HCT116 (cell line): ENCODE results near the gene CYB561D1. TPM values are rescaled to one million over a fixed set of nuclear protein-coding genes. Genes with fewer than 3 reads are reported as not detected.

Source experiments
- ATAC-seq: fragments of 200-7000 bp; cut with Tn5 transposase; 2 replicates; pipeline ENCODE4 v1.9.1; 2020; ENCODE audit warnings: mild to moderate bottlenecking, moderate library complexity
- BruUV-seq: library from RNA; stranded (reverse); fragments of 400-500 nt; replicated peaks from 2 replicates; lab custom pipeline; 2021; lab: Mats Ljungman, UMichigan
- CTCF ChIA-PET: fragments of 300-600 bp; sonication (Branson Sonifier 250); formaldehyde crosslinking; loops from one replicate; lab custom pipeline; 2021; ENCODE audit warnings: antibody characterized with exemption; lab: Charles Lee
- POLR2A ChIA-PET: fragments of 300-600, 350-600 bp; sonication (Branson Sonifier 250); formaldehyde crosslinking; loops from one replicate; lab custom pipeline; 2021; ENCODE audit warnings: antibody characterized with exemption; lab: Charles Lee
- RAD21 ChIA-PET, 2 experiments: fragments of 300-600 bp; sonication (Branson Sonifier 250); formaldehyde crosslinking; loops; one replicate each; lab custom pipeline; 2023; ENCODE audit warnings: low total read pairs in 2 of 2; ENCODE audit not compliant: uncharacterized antibody in 2 of 2, unreplicated experiment in 2 of 2, low non-redundant PET in 1 of 2; lab: Charles Lee
- DNase-seq: peaks from one replicate; pipeline ENCODE4 v3.0.0-alpha.2; 2010; ENCODE audit warnings: low read depth, low spot score
- H2AFZ ChIP-seq: fragments of 200-600 bp; shearing (Covaris generic), sonication (generic); 2 replicates; pipeline ENCODE4 v1.6.1; 2017; ENCODE audit warnings: low read depth, mixed run types, mixed read lengths, antibody characterized with exemption, low read length; ENCODE audit not compliant: poor library complexity, severe bottlenecking
- H3K27ac ChIP-seq: 2 replicates; pipeline ENCODE4 v1.5.1; 2012; ENCODE audit warnings: low read depth, low read length
- H3K27me3 ChIP-seq: fragments of 200-600 bp; sonication (generic); 2 replicates; pipeline ENCODE4 v1.6.1; 2016; ENCODE audit warnings: mixed run types, low read length, mixed read lengths; ENCODE audit not compliant: insufficient read depth
- H3K36me3 ChIP-seq, 2 experiments: fragments of 200-500 bp in 1 of 2; fragments of 200-600 bp in 1 of 2; sonication (Bioruptor generic) in 1 of 2; sonication (generic) in 1 of 2; 2 replicates each; pipeline versions ENCODE4 v1.5.1 to v1.6.1; 2014 to 2016; ENCODE audit warnings: low read length in 2 of 2, inconsistent platforms in 1 of 2, mixed read lengths in 1 of 2, mixed run types in 1 of 2; ENCODE audit not compliant: insufficient read depth in 2 of 2, control insufficient read depth in 1 of 2
- H3K4me1 ChIP-seq, 2 experiments: fragments of 200-600 bp in 1 of 2; sonication (generic) in 1 of 2; 2 replicates each; pipeline versions ENCODE4 v1.5.1 to v1.6.1; 2012 to 2017; ENCODE audit warnings: low read length in 2 of 2, inconsistent platforms in 1 of 2, mild to moderate bottlenecking in 1 of 2, mixed read lengths in 1 of 2, mixed run types in 1 of 2, moderate library complexity in 1 of 2; ENCODE audit not compliant: insufficient read depth in 2 of 2, control insufficient read depth in 1 of 2
- H3K4me2 ChIP-seq: fragments of 200-600 bp; sonication (generic); 2 replicates; pipeline ENCODE4 v1.6.1; 2017; ENCODE audit warnings: mixed run types, low read length, mixed read lengths
- H3K4me3 ChIP-seq, 2 experiments: fragments of 200-600 bp in 1 of 2; sonication (generic) in 1 of 2; replicated peaks in 1 of 2; 2 replicates each; pipeline ENCODE4 v1.5.1; 2011 to 2016; ENCODE audit warnings: low read length in 2 of 2, control low read depth in 1 of 2, low read depth in 1 of 2, mild to moderate bottlenecking in 1 of 2, mixed read lengths in 1 of 2, mixed run types in 1 of 2
- H3K79me2 ChIP-seq: fragments of 200-600 bp; sonication (generic); 2 replicates; pipeline ENCODE4 v1.6.1; 2017; ENCODE audit warnings: mild to moderate bottlenecking, mixed run types, low read length, moderate library complexity, mixed read lengths; ENCODE audit not compliant: insufficient read depth
- H3K9ac ChIP-seq: fragments of 200-600 bp; sonication (generic); 2 replicates; pipeline ENCODE4 v1.6.1; 2016; ENCODE audit warnings: low read length, mixed read lengths
- H3K9me2 ChIP-seq: fragments of 200-600 bp; sonication (generic), shearing (Covaris generic); 2 replicates; pipeline ENCODE4 v1.6.1; 2017; ENCODE audit warnings: mixed run types, mild to moderate bottlenecking, moderate library complexity; ENCODE audit not compliant: insufficient read depth
- H3K9me3 ChIP-seq, 2 experiments: fragments of 200-500 bp in 1 of 2; fragments of 200-600 bp in 1 of 2; sonication (Bioruptor generic) in 1 of 2; sonication (generic) in 1 of 2; 2 replicates each; pipeline ENCODE4 v1.6.1; 2014 to 2017; ENCODE audit warnings: low read length in 2 of 2, mixed read lengths in 2 of 2, inconsistent platforms in 1 of 2, low read depth in 1 of 2, mild to moderate bottlenecking in 1 of 2, mixed run types in 1 of 2, moderate library complexity in 1 of 2; ENCODE audit not compliant: control insufficient read depth in 1 of 2, insufficient read depth in 1 of 2
- H4K20me1 ChIP-seq: fragments of 200-600 bp; sonication (generic), shearing (Covaris generic); 2 replicates; pipeline ENCODE4 v1.6.1; 2017; ENCODE audit warnings: mixed run types, mild to moderate bottlenecking, moderate library complexity; ENCODE audit not compliant: insufficient read depth
- ATF3 ChIP-seq: IDR thresholded peaks from 2 replicates; pipeline ENCODE4 v1.6.1; 2012
- CBX3 ChIP-seq: IDR thresholded peaks from 2 replicates; pipeline ENCODE4 v1.6.1; 2012; ENCODE audit warnings: low read depth
- CEBPB ChIP-seq: IDR thresholded peaks from 2 replicates; pipeline ENCODE4 v1.6.1; 2012; ENCODE audit warnings: low read depth
- CTCF ChIP-seq, 3 experiments: fragments of 200-600 bp in 1 of 3; sonication (generic) in 1 of 3; IDR thresholded peaks in 2 of 3; conservative IDR thresholded peaks in 1 of 3; 2 replicates each; pipeline ENCODE4 v1.5.1; 2012 to 2017; ENCODE audit warnings: low read depth in 2 of 3, low read length in 2 of 3, antibody characterized with exemption in 1 of 3, borderline replicate concordance in 1 of 3, control low read depth in 1 of 3, mild to moderate bottlenecking in 1 of 3, mixed read lengths in 1 of 3, mixed run types in 1 of 3, moderate library complexity in 1 of 3; ENCODE audit not compliant: insufficient read depth in 1 of 3
- EGR1 ChIP-seq: IDR thresholded peaks from 2 replicates; pipeline ENCODE4 v1.6.1; 2012; ENCODE audit warnings: low read depth
- ELF1 ChIP-seq: IDR thresholded peaks from 2 replicates; pipeline ENCODE4 v1.6.1; 2012; ENCODE audit warnings: low read depth, borderline replicate concordance
- EZH2 ChIP-seq: fragments of 200-600 bp; sonication (generic); IDR thresholded peaks from 2 replicates; pipeline ENCODE4 v1.6.1; 2017; ENCODE audit warnings: antibody characterized with exemption, mixed run types
- FOSL1 ChIP-seq: IDR thresholded peaks from 2 replicates; pipeline ENCODE4 v1.6.1; 2012; ENCODE audit warnings: low read depth
- POLR2A ChIP-seq: IDR thresholded peaks from 2 replicates; pipeline ENCODE4 v1.7.0; 2011; ENCODE audit warnings: borderline replicate concordance; ENCODE audit not compliant: insufficient read depth, insufficient read length; ENCODE audit errors: extremely low read depth
- POLR2AphosphoS5 ChIP-seq: IDR thresholded peaks from 2 replicates; pipeline ENCODE4 v1.6.1; 2011; ENCODE audit warnings: mild to moderate bottlenecking, low read depth, low read length, moderate library complexity
- REST ChIP-seq: IDR thresholded peaks from 2 replicates; pipeline ENCODE4 v1.6.1; 2012; ENCODE audit warnings: low read depth
- SIN3A ChIP-seq: IDR thresholded peaks from 2 replicates; pipeline ENCODE4 v1.6.1; 2012; ENCODE audit warnings: low read depth
- SP1 ChIP-seq: IDR thresholded peaks from 2 replicates; pipeline ENCODE4 v1.6.1; 2012; ENCODE audit warnings: low read depth
- SRF ChIP-seq: IDR thresholded peaks from 2 replicates; pipeline ENCODE4 v1.6.1; 2012; ENCODE audit warnings: low read depth
- TCF7L2 ChIP-seq: IDR thresholded peaks from 2 replicates; pipeline ENCODE4 v1.7.0; 2011; ENCODE audit warnings: borderline replicate concordance, inconsistent platforms; ENCODE audit not compliant: insufficient read depth, insufficient read length; ENCODE audit errors: extremely low read depth
- YY1 ChIP-seq: IDR thresholded peaks from 2 replicates; pipeline ENCODE4 v1.6.1; 2011; ENCODE audit warnings: low read length, low read depth, moderate library complexity, mild to moderate bottlenecking; ENCODE audit not compliant: insufficient replicate concordance; ENCODE audit errors: extremely low read depth
- ZNF274 ChIP-seq: fragments of 200-500 bp; sonication (Bioruptor generic); IDR thresholded peaks from 2 replicates; pipeline ENCODE4 v1.6.1; 2014; ENCODE audit warnings: mild to moderate bottlenecking, low read depth, low read length, inconsistent platforms
- intact Hi-C: fragments of 100-400 bp; cut with micrococcal nuclease; formaldehyde crosslinking; loops from 2 replicates; pipeline ENCODE4 v1.10.0; 2022
- total RNA-seq: library from RNA; stranded (reverse); gene quantifications from one replicate; pipeline ENCODE4 v1.2.1, GENCODE V29; 2021; ENCODE audit not compliant: unreplicated experiment
- TF ChIP-seq, protein P1 (sequence below): IDR thresholded peaks from 2 replicates; pipeline ENCODE4 v1.6.1; 2011; ENCODE audit warnings: mild to moderate bottlenecking, low read length, moderate library complexity; ENCODE audit not compliant: insufficient replicate concordance; ENCODE audit errors: extremely low read depth
- TF ChIP-seq, protein P2 (sequence below): IDR thresholded peaks from 2 replicates; pipeline ENCODE4 v1.6.1; 2012

Gene CYB561D1
- total RNA-seq, 1 experiment from 2014 or later: 5.9 TPM

DNA sequence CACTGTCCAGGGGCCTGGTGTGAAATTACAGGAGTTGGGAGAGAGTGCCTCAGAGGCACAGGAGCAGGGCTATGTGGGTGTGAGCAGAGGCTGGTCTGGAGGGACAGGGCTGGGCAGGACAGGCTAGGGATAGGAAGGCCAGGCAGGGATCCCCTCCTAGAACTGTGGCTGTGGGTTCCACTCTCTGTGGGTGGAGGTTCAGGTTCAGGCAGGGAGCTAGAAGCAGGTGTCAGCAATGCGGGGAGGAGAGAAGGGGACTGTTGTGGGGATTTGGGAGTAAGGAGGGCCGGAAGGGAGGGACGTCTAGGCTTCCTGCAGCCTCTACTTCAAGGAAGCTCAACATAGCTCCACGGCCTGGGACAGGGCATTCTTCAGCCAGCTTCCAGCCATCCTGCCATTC is 37.5 kb downstream of the CYB561D1 start:
- Histone ChIP-seq H3K36me3 (no peaks in the 10 kb centered on the region), H3K27ac (no peak overlapping the region), H3K4me1 (peaks cover 4 to 14% of the 10 kb centered on the region in 2 experiments; a peak in 3 of 4 replicates)
- TF ChIP-seq POLR2A (no peak), POLR2AphosphoS5 (no peak), EZH2 (no peak), FOSL1 (no peak), ELF1 (no peak), SP1 (no peak), ZNF274 (no peak), CTCF (IDR thresholded peaks at IDR 0.05 in 2 of 3, conservative IDR thresholded peaks at IDR 0.05 in 1 of 3; ENCODE audit: borderline replicate concordance in 1 of 3, insufficient read depth in 1 of 3, low read depth in 2 of 3, low read length in 2 of 3) (no peak), REST (no peak), ATF3 (no peak), CEBPB (no peak), TCF7L2 (no peak), CBX3 (no peak), SRF (no peak), SIN3A (no peak), YY1 (no peak), EGR1 (no peak)
- TF ChIP-seq, protein P1, sequence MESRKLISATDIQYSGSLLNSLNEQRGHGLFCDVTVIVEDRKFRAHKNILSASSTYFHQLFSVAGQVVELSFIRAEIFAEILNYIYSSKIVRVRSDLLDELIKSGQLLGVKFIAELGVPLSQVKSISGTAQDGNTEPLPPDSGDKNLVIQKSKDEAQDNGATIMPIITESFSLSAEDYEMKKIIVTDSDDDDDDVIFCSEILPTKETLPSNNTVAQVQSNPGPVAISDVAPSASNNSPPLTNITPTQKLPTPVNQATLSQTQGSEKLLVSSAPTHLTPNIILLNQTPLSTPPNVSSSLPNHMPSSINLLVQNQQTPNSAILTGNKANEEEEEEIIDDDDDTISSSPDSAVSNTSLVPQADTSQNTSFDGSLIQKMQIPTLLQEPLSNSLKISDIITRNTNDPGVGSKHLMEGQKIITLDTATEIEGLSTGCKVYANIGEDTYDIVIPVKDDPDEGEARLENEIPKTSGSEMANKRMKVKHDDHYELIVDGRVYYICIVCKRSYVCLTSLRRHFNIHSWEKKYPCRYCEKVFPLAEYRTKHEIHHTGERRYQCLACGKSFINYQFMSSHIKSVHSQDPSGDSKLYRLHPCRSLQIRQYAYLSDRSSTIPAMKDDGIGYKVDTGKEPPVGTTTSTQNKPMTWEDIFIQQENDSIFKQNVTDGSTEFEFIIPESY: no peak
- TF ChIP-seq, protein P2, sequence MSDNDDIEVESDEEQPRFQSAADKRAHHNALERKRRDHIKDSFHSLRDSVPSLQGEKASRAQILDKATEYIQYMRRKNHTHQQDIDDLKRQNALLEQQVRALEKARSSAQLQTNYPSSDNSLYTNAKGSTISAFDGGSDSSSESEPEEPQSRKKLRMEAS: no peak
- TF ChIP-seq, all 23 proteins: peak for 0
- ChIA-PET CTCF (interaction anchor here (0.8 to 6.4 kb wide), 12 partner anchors 12 to 291 kb away, joined by 3 to 146 read pairs (median 8); partner anchors contain the start of genes AMIGO1, CYB561D1, PSRC1 and SORT1), POLR2A (interaction anchor here (1.1 kb wide), 1 partner anchor 41 kb away, joined by 3 read pairs; no protein-coding TSS in a partner anchor), RAD21 (interaction anchor here (0.9 to 2.1 kb wide), 3 partner anchors 37 to 41 kb away, joined by 5 to 17 read pairs (median 5); partner anchors contain the start of gene CYB561D1 (in 1 of the 2))
- H3K27me3 ChIP-seq: no peaks in the 10 kb centered on the region; the same call in 1 of the 2 replicates
- H3K9me2 ChIP-seq: no peaks in the 10 kb centered on the region
- H3K9me3 ChIP-seq: no peaks in the 10 kb centered on the region
- intact Hi-C loops: loop anchor here (5.0 to 10.0 kb wide), 2 partner anchors 134 to 327 kb away; partner anchors contain the start of gene SORT1
- ATAC-seq (no peak), DNase-seq (no peak)
- H2AFZ ChIP-seq: no peak overlapping the region
- no peaks in the 10 kb centered on the region for H4K20me1 ChIP-seq
- no peaks in the 10 kb centered on the region for H3K79me2 ChIP-seq
- H3K4me2 ChIP-seq: no peak overlapping the region
- H3K9ac ChIP-seq: no peak overlapping the region
- H3K4me3 ChIP-seq: no peak overlapping the region
- no TSS peak for BruUV-seq
